WERI-Rb-1 (cell line): ENCODE results near the gene DAB2IP.

Source experiments
- DNase-seq: peaks from one replicate; pipeline ENCODE4 v3.0.0-alpha.2; 2020
- H3K27ac ChIP-seq: fragments of 250-450 bp; sonication (Bioruptor Pico); 2 replicates; pipeline ENCODE4 v1.5.1; 2020; ENCODE audit warnings: mild to moderate bottlenecking, moderate library complexity
- H3K27me3 ChIP-seq: fragments of 250-450 bp; sonication (Bioruptor Pico); 2 replicates; pipeline ENCODE4 v1.5.1; 2021; ENCODE audit warnings: mild to moderate bottlenecking, low read depth, moderate library complexity; ENCODE audit not compliant: insufficient read depth, severe bottlenecking
- H3K36me3 ChIP-seq: fragments of 250-450 bp; sonication (Bioruptor Pico); 2 replicates; pipeline ENCODE4 v1.5.1; 2020; ENCODE audit warnings: mild to moderate bottlenecking, moderate library complexity
- H3K4me3 ChIP-seq: 2 replicates; pipeline ENCODE4 v1.5.1; 2011; ENCODE audit warnings: low read depth, mild to moderate bottlenecking, control low read depth, low read length
- H3K9me3 ChIP-seq: fragments of 250-450 bp; sonication (Bioruptor Pico); 2 replicates; pipeline ENCODE4 v1.5.1; 2021; ENCODE audit warnings: mild to moderate bottlenecking, moderate library complexity; ENCODE audit not compliant: severe bottlenecking
- CTCF ChIP-seq: IDR thresholded peaks from 2 replicates; pipeline ENCODE4 v1.5.1; 2011; ENCODE audit warnings: low read depth, mild to moderate bottlenecking, control low read depth, inconsistent platforms, low read length

The DAB2IP gene

DNA sequence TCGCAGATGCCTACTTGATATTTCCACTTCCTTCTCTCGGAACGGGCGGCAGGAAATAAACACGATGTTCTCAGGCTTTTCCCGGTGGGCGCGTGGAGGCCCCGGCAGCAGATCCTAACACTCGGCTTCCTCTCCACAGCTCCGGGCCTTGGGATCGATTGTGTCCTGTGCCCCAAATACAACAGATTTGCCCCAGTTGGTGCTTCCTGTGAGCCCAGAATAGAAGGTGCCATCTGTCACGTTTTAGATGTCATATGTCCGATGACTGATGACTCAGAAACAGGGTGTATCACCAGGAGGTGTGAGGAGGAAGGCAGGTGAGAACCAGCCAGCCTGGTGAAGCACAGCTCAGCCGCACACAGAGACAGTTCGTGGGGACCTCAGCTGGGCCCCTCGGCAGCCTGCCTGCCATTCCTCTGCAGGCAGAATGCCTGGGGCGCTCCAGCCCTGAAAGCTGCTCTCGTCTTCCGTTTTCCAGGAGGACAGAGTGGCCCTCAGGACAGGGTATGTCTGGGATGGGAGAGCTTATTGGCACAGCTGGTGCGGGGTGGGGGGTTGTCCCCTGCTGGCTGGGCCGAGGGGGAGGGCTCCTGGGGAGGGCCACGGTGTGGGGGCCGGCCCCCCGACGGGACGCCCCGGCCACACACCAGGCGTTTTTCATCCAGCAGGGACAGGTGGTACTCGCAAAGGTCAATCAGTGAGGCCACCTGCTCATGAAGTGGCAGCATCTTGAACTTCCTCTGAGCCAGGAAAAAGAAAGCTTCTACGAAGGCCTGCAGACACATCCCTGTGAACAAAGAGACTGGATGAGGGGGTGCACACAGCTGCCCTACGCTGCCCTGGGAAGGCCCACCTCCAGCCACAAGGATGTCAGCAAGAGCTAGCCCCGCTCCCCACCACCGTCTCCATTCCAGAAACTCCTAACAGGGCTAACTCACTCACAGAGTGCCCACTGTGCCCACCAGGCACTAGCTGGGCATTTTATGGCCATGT lies 171.0 kb downstream of the DAB2IP start:
- H3K27ac ChIP-seq = peak overlapping the region; percentile 22

DNA sequence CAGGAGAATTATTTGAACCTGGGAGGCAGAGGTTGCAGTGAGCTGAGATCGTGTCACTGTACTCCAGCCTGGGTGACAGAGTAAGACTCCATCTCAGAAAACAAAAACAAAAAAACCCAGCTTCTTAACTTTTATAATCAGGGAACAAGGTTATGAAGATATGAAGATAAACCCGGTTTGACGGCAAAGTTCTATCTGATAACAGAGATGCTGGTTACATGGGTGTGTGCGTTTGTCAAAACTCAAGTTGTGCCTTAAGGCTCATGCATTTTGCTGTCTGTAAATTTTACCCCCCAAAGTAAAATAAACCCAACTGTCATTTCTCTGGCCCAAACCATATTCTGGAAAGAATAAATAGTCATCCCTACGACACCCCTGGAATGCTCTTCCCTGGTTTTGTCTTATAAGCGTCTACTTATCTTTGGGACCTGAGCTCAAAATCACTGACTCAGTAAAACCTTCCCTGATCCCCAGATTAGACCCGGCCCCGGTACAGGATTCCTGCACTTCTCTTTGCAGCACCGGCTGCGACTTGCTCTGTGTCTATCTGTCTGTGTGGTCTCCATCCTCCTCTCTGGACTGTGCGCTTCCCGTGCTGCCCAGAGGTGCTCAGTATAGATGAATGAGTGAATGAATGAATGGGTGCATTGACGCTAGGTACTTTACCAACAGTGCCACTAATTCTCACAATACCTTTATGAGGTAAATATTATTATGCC lies 172.2 kb downstream of the DAB2IP start:
- H3K9me3 ChIP-seq = no peaks in the 10 kb centered on the region
- H3K27me3 ChIP-seq = no peaks in the 10 kb centered on the region
- no peak overlapping the region for H3K27ac ChIP-seq
- no peak for TF ChIP-seq CTCF
- no peaks in the 10 kb centered on the region for H3K36me3 ChIP-seq
- H3K4me3 ChIP-seq = no peak overlapping the region
- peak; percentile 53 for DNase-seq

More for the DNA sequence above, 171.0 kb downstream of the DAB2IP start:
- Histone ChIP-seq H3K27me3 (no peaks in the 10 kb centered on the region), H3K36me3 (no peaks in the 10 kb centered on the region), H3K9me3 (no peaks in the 10 kb centered on the region), H3K4me3 (no peak overlapping the region)
- no peak for TF ChIP-seq CTCF
- peak; percentile 55 for DNase-seq

GRCh38 chr9:121824651-121825030 lies 173.2 kb downstream of the DAB2IP start:
- Histone ChIP-seq H3K9me3 (no peaks in the 10 kb centered on the region), H3K36me3 (no peaks in the 10 kb centered on the region), H3K27ac (no peak overlapping the region), H3K27me3 (no peaks in the 10 kb centered on the region), H3K4me3 (no peak overlapping the region)
- TF ChIP-seq CTCF = peak; percentile 34; the same call in 1 of the 2 replicates
- no peak for DNase-seq

- Histone ChIP-seq H3K36me3 (no peaks in the 10 kb centered on the region), H3K4me3 (no peak overlapping the region), H3K9me3 (no peaks in the 10 kb centered on the region), H3K27ac (no peak overlapping the region), H3K27me3 (no peaks in the 10 kb centered on the region)
- DNase-seq = no peak
- no peak for TF ChIP-seq CTCF
These were observed 173.7 kb downstream of the DAB2IP start for GRCh38 chr9:121825031-121825691.

- no peaks in the 10 kb centered on the region for H3K36me3 ChIP-seq
- H3K9me3 ChIP-seq = no peaks in the 10 kb centered on the region
- DNase-seq = no peak
- H3K27me3 ChIP-seq = no peaks in the 10 kb centered on the region
- no peak overlapping the region for H3K4me3 ChIP-seq
- no peak overlapping the region for H3K27ac ChIP-seq
- no peak for TF ChIP-seq CTCF
These were observed 175.3 kb downstream of the DAB2IP start for GRCh38 chr9:121826711-121827110.
